Measurements from ENCODE around the gene SYP. TPM values are rescaled to one million over a fixed set of nuclear protein-coding genes. Genes with fewer than 3 reads are reported as not detected.

SYP gene
- 1.8 TPM in 2 replicates for total RNA-seq
- 2.4 TPM for polyA plus RNA-seq (2012)

- peak; percentile 77 for DNase-seq (ENCODE audit: low read depth)
These were observed at the start of gene SYP for GRCh38 chrX:49199906-49200771. TSS of gene SYP (minus strand) at chrX:49200193. CDS start at chrX:49200186, 7 bp downstream.

- no peak for DNase-seq (ENCODE audit: low read depth)
These were observed 49.6 kb upstream of the SYP start for GRCh38 chrX:49249616-49250015.

GRCh38 chrX:49249071-49249470, 49.1 kb upstream of the SYP start:
- no peak for DNase-seq (ENCODE audit: low read depth)

- no peak for DNase-seq (ENCODE audit: low read depth)
These were observed 48.2 kb upstream of the SYP start for GRCh38 chrX:49247916-49248811.

GRCh38 chrX:49247346-49247745, 47.4 kb upstream of the SYP start:
- no peak for DNase-seq (ENCODE audit: low read depth)

GRCh38 chrX:49246541-49246940, 46.5 kb upstream of the SYP start:
- DNase-seq (ENCODE audit: low read depth), result no peak

GRCh38 chrX:49244207-49244606, 44.2 kb upstream of the SYP start:
- no peak for DNase-seq (ENCODE audit: low read depth)

- DNase-seq (ENCODE audit: low read depth), result no peak
These were observed 43.2 kb upstream of the SYP start for GRCh38 chrX:49243166-49243565.

GRCh38 chrX:49242545-49243066, 42.6 kb upstream of the SYP start:
- no peak for DNase-seq (ENCODE audit: low read depth)

- DNase-seq (ENCODE audit: low read depth), result no peak
These were observed 38.7 kb upstream of the SYP start for GRCh38 chrX:49238735-49239134.

GRCh38 chrX:49237060-49237459, 37.1 kb upstream of the SYP start:
- DNase-seq (ENCODE audit: low read depth), result no peak

GRCh38 chrX:49233887-49234555, 34.0 kb upstream of the SYP start:
- no peak for DNase-seq (ENCODE audit: low read depth)

- no peak for DNase-seq (ENCODE audit: low read depth)
These were observed 33.2 kb upstream of the SYP start, which contains the start of gene CACNA1F for GRCh38 chrX:49233176-49233575. TSS of gene CACNA1F (minus strand) at chrX:49233340. CDS start at chrX:49233309, 31 bp downstream.

GRCh38 chrX:49232525-49232924, 32.5 kb upstream of the SYP start:
- no peak for DNase-seq (ENCODE audit: low read depth)

- no peak for DNase-seq (ENCODE audit: low read depth)
These were observed 31.5 kb upstream of the SYP start for GRCh38 chrX:49231333-49232000.

- no peak for DNase-seq (ENCODE audit: low read depth)
These were observed 30.7 kb upstream of the SYP start for GRCh38 chrX:49230500-49231232.

- no peak for DNase-seq (ENCODE audit: low read depth)
These were observed 28.2 kb upstream of the SYP start for GRCh38 chrX:49228185-49228584.

GRCh38 chrX:49227726-49228125, 27.7 kb upstream of the SYP start:
- DNase-seq (ENCODE audit: low read depth), result no peak

- no peak for DNase-seq (ENCODE audit: low read depth)
These were observed 27.0 kb upstream of the SYP start for GRCh38 chrX:49226946-49227345.

GRCh38 chrX:49225858-49226257, 25.9 kb upstream of the SYP start:
- DNase-seq (ENCODE audit: low read depth), result no peak

All from myocyte (in vitro differentiated cells).